K562 (cell line): ENCODE data around the gene ADAMTS10. TPM values are rescaled to one million over a fixed set of nuclear protein-coding genes. Genes with fewer than 3 reads are reported as not detected.
A peak's percentile ranks its signal among the peaks of the same experiment; 100 is the strongest.

ENCODE experiments used
- ATAC-seq: fragments of 200-7000 bp; cut with Tn5 transposase; 3 replicates; pipeline ENCODE4 v1.9.1; 2020; ENCODE audit warnings: moderate library complexity
- BruUV-seq: library from RNA; stranded (reverse); fragments of 400-500 nt; replicated peaks from 2 replicates; lab custom pipeline; 2021; lab: Mats Ljungman, UMichigan
- CTCF ChIA-PET: fragments of 300-600 bp; formaldehyde crosslinking; extraction: SDS; loops from one replicate; lab custom pipeline; 2021; ENCODE audit warnings: low intra/inter-chr PET ratio; lab: Yijun Ruan, JAX
- POLR2A ChIA-PET: fragments of 300-600, 350-650 bp; sonication (Branson Sonifier 250); formaldehyde crosslinking; extraction: SDS; loops from one replicate; lab custom pipeline; 2021; ENCODE audit warnings: antibody characterized with exemption, inconsistent platforms; lab: Yijun Ruan, JAX
- DNase-seq, 4 experiments: peaks; one replicate each; pipeline versions ENCODE4 v3.0.0 to v3.0.0-alpha.2; 2011 to 2018; ENCODE audit warnings: low spot score in 3 of 4, mixed read lengths in 3 of 4; ENCODE audit errors: extremely low read depth in 1 of 4
- FAIRE-seq: peaks from 2 replicates; lab custom pipeline; 2011; peaks lifted over from hg19 to GRCh38; lab: Jason Lieb, UNC
- H2AFZ ChIP-seq: 2 replicates; pipeline ENCODE4 v1.6.0; 2011; ENCODE audit warnings: low read depth, low read length, control low read depth, inconsistent platforms
- H3K27ac ChIP-seq: fragments of 200-600 bp; 3 replicates; pipeline ENCODE4 v1.8.0; 2011; ENCODE audit warnings: low read depth, mild to moderate bottlenecking, control low read depth, inconsistent platforms, low read length, moderate library complexity, mixed read lengths; ENCODE audit errors: extremely low read depth
- H3K27me3 ChIP-seq, 2 experiments: fragments of 300-600 bp in 1 of 2; 2 replicates in 1 of 2; 3 replicates in 1 of 2; pipeline versions ENCODE4 v1.6.0 to v1.8.0; 2011; ENCODE audit warnings: inconsistent platforms in 2 of 2, low read length in 2 of 2, mild to moderate bottlenecking in 1 of 2, mixed read lengths in 1 of 2, moderate library complexity in 1 of 2; ENCODE audit not compliant: control insufficient read depth in 2 of 2, insufficient read depth in 2 of 2
- H3K36me3 ChIP-seq: fragments of 300-600 bp; 3 replicates; pipeline ENCODE4 v1.8.0; 2011; ENCODE audit warnings: mild to moderate bottlenecking, low read length, inconsistent platforms; ENCODE audit not compliant: control insufficient read depth, insufficient read depth
- H3K4me1 ChIP-seq, 2 experiments: fragments of 200-600 bp in 1 of 2; replicated peaks in 1 of 2; 2 replicates in 1 of 2; 3 replicates in 1 of 2; pipeline versions ENCODE4 v1.5.1 to v1.8.0; 2011; ENCODE audit warnings: inconsistent platforms in 2 of 2, low read length in 2 of 2, mild to moderate bottlenecking in 1 of 2, mixed read lengths in 1 of 2, moderate library complexity in 1 of 2; ENCODE audit not compliant: control insufficient read depth in 2 of 2, insufficient read depth in 2 of 2
- H3K4me2 ChIP-seq: 2 replicates; pipeline ENCODE4 v1.6.1; 2011; ENCODE audit warnings: low read length, control low read depth, inconsistent platforms, mixed read lengths; ENCODE audit not compliant: insufficient read depth
- H3K4me3 ChIP-seq: fragments of 200-600 bp; sonication (generic), shearing (Covaris generic); 2 replicates; pipeline ENCODE4 v1.5.1; 2016; ENCODE audit warnings: control low read depth, inconsistent platforms
- H3K79me2 ChIP-seq: fragments of 200-600 bp; 3 replicates; pipeline ENCODE4 v1.8.0; 2011; ENCODE audit warnings: low read length, inconsistent platforms; ENCODE audit not compliant: control insufficient read depth, insufficient read depth
- H3K9ac ChIP-seq, 2 experiments: 2 replicates each; pipeline versions ENCODE4 v1.6.0 to v1.6.1; 2011; ENCODE audit warnings: low read depth in 2 of 2, low read length in 2 of 2, control low read depth in 1 of 2, inconsistent platforms in 1 of 2, mild to moderate bottlenecking in 1 of 2, mixed read lengths in 1 of 2; ENCODE audit not compliant: insufficient read depth in 1 of 2
- H3K9me1 ChIP-seq: one replicate; pipeline ENCODE4 v1.6.0; 2011; ENCODE audit warnings: inconsistent platforms, mild to moderate bottlenecking, low read length, moderate library complexity; ENCODE audit not compliant: control insufficient read depth, insufficient read depth
- H3K9me3 ChIP-seq: replicated peaks from 2 replicates; pipeline ENCODE4 v1.5.1; 2011; ENCODE audit warnings: low read depth, low read length, inconsistent platforms; ENCODE audit not compliant: control insufficient read depth, insufficient read depth
- H4K20me1 ChIP-seq: replicated peaks from 2 replicates; pipeline ENCODE4 v1.6.1; 2011; ENCODE audit warnings: low read length, inconsistent platforms, mixed read lengths; ENCODE audit not compliant: control insufficient read depth, insufficient read depth
- CBX1 ChIP-seq: sonication (generic); IDR thresholded peaks from 2 replicates; pipeline ENCODE4 v1.6.1; 2016; ENCODE audit warnings: antibody characterized with exemption, low read depth, mild to moderate bottlenecking
- CXXC5 ChIP-seq: fragments of 250-450 bp; sonication (Bioruptor Pico); IDR thresholded peaks from 2 replicates; pipeline ENCODE4 v1.8.0; 2022; ENCODE audit warnings: inconsistent platforms, mild to moderate bottlenecking, moderate library complexity
- EGR1 ChIP-seq: fragments of 450-650 bp; conservative IDR thresholded peaks from 2 replicates; pipeline ENCODE4 v1.6.1; 2017; ENCODE audit warnings: mild to moderate bottlenecking
- EP300 ChIP-seq: IDR thresholded peaks from 2 replicates; pipeline ENCODE4 v1.6.1; 2012; ENCODE audit warnings: low read length, improper control_type of control experiment
- KDM5B ChIP-seq: fragments of 200-600 bp; sonication (generic); IDR thresholded peaks from 2 replicates; pipeline ENCODE4 v1.6.1; 2012; ENCODE audit warnings: low read depth, mild to moderate bottlenecking, moderate library complexity, low read length, control low read depth, inconsistent platforms; ENCODE audit not compliant: insufficient replicate concordance
- L3MBTL2 ChIP-seq: fragments of 450-650 bp; IDR thresholded peaks from 2 replicates; pipeline ENCODE4 v1.6.1; 2016; ENCODE audit warnings: mild to moderate bottlenecking, moderate library complexity
- MLLT1 ChIP-seq, 2 experiments: fragments of 450-650 bp; IDR thresholded peaks; 2 replicates each; pipeline ENCODE4 v1.6.1; 2016
- PCBP1 ChIP-seq: fragments of 200-400 bp; formaldehyde crosslinking; IDR thresholded peaks from 2 replicates; pipeline ENCODE4 v1.6.1; 2018; ENCODE audit warnings: mild to moderate bottlenecking, low read depth, low read length; ENCODE audit not compliant: poor library complexity, severe bottlenecking
- RHOXF2B ChIP-seq: fragments of 250-450 bp; sonication (Bioruptor Pico); conservative IDR thresholded peaks from 2 replicates; pipeline ENCODE4 v1.5.1; 2021
- SRSF7 ChIP-seq: fragments of 200-400 bp; formaldehyde crosslinking; optimal IDR thresholded peaks from 2 replicates; pipeline ENCODE3; 2017; ENCODE audit warnings: mild to moderate bottlenecking, low read depth, low read length
- ZFX ChIP-seq: sonication (generic); formaldehyde crosslinking; IDR thresholded peaks from 2 replicates; pipeline ENCODE4 v1.8.0; 2022; ENCODE audit warnings: mild to moderate bottlenecking, missing genetic modification reagents, moderate library complexity
- ZNF444 ChIP-seq: fragments of 250-450 bp; sonication (Bioruptor Pico); IDR thresholded peaks from 2 replicates; pipeline ENCODE4 v1.4.0; 2020; ENCODE audit warnings: mild to moderate bottlenecking, moderate library complexity
- ZNF561 ChIP-seq: fragments of 450-650 bp; formaldehyde crosslinking; conservative IDR thresholded peaks from 2 replicates; pipeline ENCODE4 v1.4.0; 2020; ENCODE audit warnings: mild to moderate bottlenecking, moderate library complexity
- ZNF75A ChIP-seq: fragments of 450-650 bp; formaldehyde crosslinking; IDR thresholded peaks from 2 replicates; pipeline ENCODE4 v1.4.0; 2020; ENCODE audit warnings: mild to moderate bottlenecking
- ZNF764 ChIP-seq: fragments of 250-450 bp; sonication (Bioruptor Pico); IDR thresholded peaks from 2 replicates; pipeline ENCODE4 v1.4.0; 2020; ENCODE audit warnings: low read depth, mild to moderate bottlenecking, moderate library complexity
- WGBS: fragments of 100-300 bp; shearing (Covaris generic); methylation state at CpG from one replicate; pipeline ENCODE4 v1.1.6; 2016; ENCODE audit warnings: low coverage, mixed read lengths; ENCODE audit not compliant: insufficient coverage; ENCODE audit errors: missing lambda C conversion rate; 5-methylcytosine and 5-hydroxymethylcytosine counted together
- in situ Hi-C: fragments of 300-500 bp; cut with MboI; formaldehyde crosslinking; loops from 4 replicates; pipeline ENCODE4 v1.15.0; 2018; ENCODE audit warnings: inconsistent platforms, mixed read lengths
- intact Hi-C: fragments of 100-400 bp; cut with micrococcal nuclease; formaldehyde crosslinking; loops from 2 replicates; pipeline ENCODE4 v1.14.2; 2022
- polyA plus RNA-seq, 8 experiments: library from polyadenylated mRNA; depleted of rRNA in 4 of 8; stranded (reverse) in 5 of 8; unstranded in 3 of 8; fragments of >200 nt; fragmentation: Nextera tagmentation in 2 of 8; fragmentation: Illumina TruSeq in 1 of 8; extraction: Ambion mirVana in 2 of 8; extraction: Trizol in 1 of 8; gene quantifications; 2 replicates each; pipeline versions ENCODE4 v1.2.1 to v1.2.3, GENCODE V29; 2011 to 2014; ENCODE audit warnings: inconsistent platforms in 1 of 8, missing spikeins in 1 of 8
- total RNA-seq, 7 experiments: library from RNA; depleted of rRNA in 6 of 7; stranded (reverse); fragments of >200 nt in 6 of 7; fragmentation: Illumina TruSeq in 2 of 7; extraction: Trizol in 2 of 7; gene quantifications; 2 replicates each; pipeline versions ENCODE4 v1.2.1 to v1.2.3, GENCODE V29; 2011 to 2021; ENCODE audit warnings: low replicate concordance in 1 of 7
- TF ChIP-seq, protein P1 (sequence below): sonication (generic); formaldehyde crosslinking; IDR thresholded peaks from 2 replicates; pipeline ENCODE4 v1.8.1; 2023; ENCODE audit warnings: mild to moderate bottlenecking, missing genetic modification reagents

ADAMTS10 gene
- total and polyA plus RNA-seq, 9 of the 15 experiments (the other 6 are each of a cell fraction or from before 2014, with no cell fraction given), result 0.33 to 1.8 (median 0.57) TPM; not detected in 4

- no peaks in the 10 kb centered on the region for H4K20me1 ChIP-seq
- no peak for FAIRE-seq
- peaks cover 3 to 32% of the 10 kb centered on the region in 2 experiments; a peak in 4 of 5 replicates for H3K27me3 ChIP-seq
- H3K27ac ChIP-seq, result no peak overlapping the region; the same call in 2 of the 3 replicates
- H3K79me2 ChIP-seq, result no peaks in the 10 kb centered on the region
- BruUV-seq, result no TSS peak
- peak overlapping the region in 1 of 2 experiments; percentile 65; a peak in 2 of 4 replicates for H3K9ac ChIP-seq
- WGBS, result 55% methylated on average over 34 of the region's 47 CpGs
- peak overlapping the region; percentile 70 for H2AFZ ChIP-seq
- H3K4me3 ChIP-seq, result no peak overlapping the region
- ChIA-PET CTCF (no interaction called here), POLR2A (no interaction called here)
- peaks cover 6 to 29% of the 10 kb centered on the region in 2 experiments; a peak in 3 of 5 replicates for H3K4me1 ChIP-seq
- peak overlapping the region; percentile 65 for H3K4me2 ChIP-seq
- intact Hi-C loops (loop anchor here (10.0 kb wide), 1 partner anchor 85 kb away; the partner anchor contains the start of gene ACTL9), in situ Hi-C loops (loop anchor here (10.0 kb wide), 1 partner anchor 85 kb away; the partner anchor contains the start of gene ACTL9)
- ATAC-seq, result peak; percentile 74
- no peaks in the 10 kb centered on the region for H3K9me3 ChIP-seq
- H3K36me3 ChIP-seq, result no peaks in the 10 kb centered on the region
- no peaks in the 10 kb centered on the region for H3K9me1 ChIP-seq
- DNase-seq, result peak in 3 of 4 experiments; percentile 31 to 42 (median 32)
- TF ChIP-seq CXXC5 (CRISPR knock-in tag) (no peak), PCBP1 (peak; percentile 60), KDM5B (no peak), EP300 (no peak), ZNF444 (CRISPR knock-in tag) (0 out of 2 replicates have a peak, but pooled peaks have one; percentile 18), RHOXF2B (CRISPR knock-in tag) (no peak), ZNF75A (CRISPR knock-in tag) (no peak), ZNF561 (no peak), MLLT1 (IDR thresholded peaks at IDR 0.05) (peak in 1 of 2 experiments; percentile 33; a peak in 1 of 4 replicates), CBX1 (0 out of 2 replicates have a peak, but pooled peaks have one; percentile 25), SRSF7 (no peak), ZNF764 (CRISPR knock-in tag) (0 out of 2 replicates have a peak, but pooled peaks have one; percentile 57), L3MBTL2 (no peak), ZFX (CRISPR knock-in tag) (peak; percentile 82), EGR1 (peak; percentile 52)
- TF ChIP-seq, protein P1, sequence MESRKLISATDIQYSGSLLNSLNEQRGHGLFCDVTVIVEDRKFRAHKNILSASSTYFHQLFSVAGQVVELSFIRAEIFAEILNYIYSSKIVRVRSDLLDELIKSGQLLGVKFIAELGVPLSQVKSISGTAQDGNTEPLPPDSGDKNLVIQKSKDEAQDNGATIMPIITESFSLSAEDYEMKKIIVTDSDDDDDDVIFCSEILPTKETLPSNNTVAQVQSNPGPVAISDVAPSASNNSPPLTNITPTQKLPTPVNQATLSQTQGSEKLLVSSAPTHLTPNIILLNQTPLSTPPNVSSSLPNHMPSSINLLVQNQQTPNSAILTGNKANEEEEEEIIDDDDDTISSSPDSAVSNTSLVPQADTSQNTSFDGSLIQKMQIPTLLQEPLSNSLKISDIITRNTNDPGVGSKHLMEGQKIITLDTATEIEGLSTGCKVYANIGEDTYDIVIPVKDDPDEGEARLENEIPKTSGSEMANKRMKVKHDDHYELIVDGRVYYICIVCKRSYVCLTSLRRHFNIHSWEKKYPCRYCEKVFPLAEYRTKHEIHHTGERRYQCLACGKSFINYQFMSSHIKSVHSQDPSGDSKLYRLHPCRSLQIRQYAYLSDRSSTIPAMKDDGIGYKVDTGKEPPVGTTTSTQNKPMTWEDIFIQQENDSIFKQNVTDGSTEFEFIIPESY (CRISPR knock-in tag), result peak; percentile 40; the same call in 1 of the 2 replicates
Observed at GRCh38 chr19:8609279-8610040, 1.1 kb downstream of the ADAMTS10 start.
